ENCODE measurements around the gene RASA4B. TPM values are rescaled to one million over a fixed set of nuclear protein-coding genes. Genes with fewer than 3 reads are reported as not detected.
"Not testable (repeated sequence)": the region's sequence is repeated elsewhere in the genome, so short reads cannot be mapped to it uniquely, and the experiment has no call there.

Gene RASA4B
- 10 to 100 TPM; 26.0 to 31.3 TPM for total RNA-seq

DNA sequence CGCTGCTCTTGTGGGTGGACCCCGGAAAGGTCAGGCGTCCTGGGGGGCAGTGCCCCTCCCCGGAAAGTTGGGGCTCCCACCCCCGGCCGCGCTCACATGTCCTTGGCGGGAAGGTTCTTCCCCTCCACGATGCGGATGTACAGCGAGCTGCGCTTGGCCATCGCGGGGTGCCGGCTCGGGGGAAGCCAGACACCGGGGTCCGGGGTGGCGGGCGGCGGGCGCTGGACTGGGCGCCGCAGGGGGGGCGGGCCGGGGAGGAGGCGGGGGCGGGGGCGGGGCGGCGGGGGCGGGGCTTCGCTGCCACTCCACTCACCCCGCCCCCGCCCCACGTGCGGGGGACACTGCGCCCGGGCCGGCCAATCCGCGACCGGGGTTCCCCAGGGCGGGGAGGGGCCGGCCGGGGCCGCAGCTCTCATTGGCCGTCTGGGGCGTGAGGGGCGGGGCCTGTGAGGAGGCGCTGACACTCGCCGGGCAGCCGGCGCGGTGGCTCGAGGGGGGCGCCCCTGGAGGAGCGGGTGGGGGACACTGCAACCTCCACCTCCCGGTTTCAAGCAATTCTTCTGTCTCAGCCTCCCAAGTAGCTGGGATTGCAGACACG, at the start of gene RASA4B:
TSS of gene RASA4B (minus strand) at position 228 of the 598 bp plus-strand sequence. CDS start at position 161, 67 bp downstream.
- H3K36me3 Mint-ChIP-seq (ENCODE audit: low read depth); H3K27me3 Mint-ChIP-seq; CTCF ChIA-PET; DNase-seq; POLR2A ChIA-PET; intact Hi-C loops (cut with micrococcal nuclease); H3K4me1 Mint-ChIP-seq (ENCODE audit: low read depth); H3K27ac Mint-ChIP-seq; H3K9me3 Mint-ChIP-seq: not testable (repeated sequence)
- peak within 1 kb of the TSS; percentile 36 for H3K4me3 Mint-ChIP-seq
- peak; percentile 91 for ATAC-seq

DNA sequence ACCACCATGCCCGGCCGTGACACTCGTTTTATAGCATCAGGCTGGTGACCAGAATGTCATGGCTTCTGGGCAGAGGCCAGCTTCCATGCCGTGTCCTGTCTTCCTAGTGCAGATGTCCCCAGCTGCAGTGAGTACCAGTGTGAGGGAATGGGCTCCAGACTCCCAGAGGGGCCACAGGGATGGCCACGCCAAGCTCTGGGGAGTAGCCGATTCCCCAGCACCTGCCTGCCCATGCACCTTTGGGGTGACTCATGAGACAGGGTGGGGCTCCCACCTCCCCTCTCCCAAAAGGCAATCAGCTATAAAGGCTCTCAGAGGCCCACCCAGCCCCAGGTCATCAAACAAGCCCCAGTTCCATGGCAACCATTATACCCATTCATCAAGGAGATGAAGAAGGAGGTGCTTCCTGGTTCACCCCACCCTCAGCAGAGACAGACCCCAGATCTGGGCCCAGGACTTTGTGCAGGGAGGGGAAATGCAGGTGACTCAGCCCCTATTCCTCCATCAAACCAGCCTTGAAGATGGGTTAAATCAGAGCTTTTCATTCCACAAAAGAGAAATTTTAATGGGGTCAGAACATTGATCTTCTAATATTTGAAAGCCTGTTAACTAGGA, 33.3 kb upstream of the RASA4B start, which contains the start of gene SPDYE2:
TSS of gene SPDYE2 (plus strand) at position 419 of the 615 bp plus-strand sequence. CDS start 2,030 bp downstream, outside the sequence.
- DNase-seq; H3K9me3 Mint-ChIP-seq; H3K4me3 Mint-ChIP-seq; ATAC-seq; CTCF ChIA-PET; H3K36me3 Mint-ChIP-seq (ENCODE audit: low read depth); H3K27me3 Mint-ChIP-seq; H3K4me1 Mint-ChIP-seq (ENCODE audit: low read depth); intact Hi-C loops (cut with micrococcal nuclease); POLR2A ChIA-PET; H3K27ac Mint-ChIP-seq: not testable (repeated sequence)

DNA sequence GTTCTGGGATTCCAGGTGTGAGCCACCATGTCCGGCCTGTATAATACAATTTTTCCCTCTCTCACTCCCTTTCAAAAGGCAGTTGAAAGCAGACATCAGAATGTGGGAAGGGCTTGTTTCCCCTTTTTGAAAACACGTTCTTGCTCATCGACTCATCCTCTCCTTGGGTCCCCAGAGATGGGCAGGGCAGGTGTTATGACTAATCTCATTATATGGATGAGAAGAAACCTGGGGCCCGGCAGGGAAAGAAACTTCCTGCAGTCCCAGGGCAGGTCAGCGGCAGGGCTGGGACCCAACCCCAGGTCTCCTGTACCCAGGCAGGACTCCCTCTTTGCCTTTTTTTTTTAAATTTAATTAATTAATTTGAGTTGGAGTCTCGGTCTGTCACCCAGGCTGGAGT, 28.8 kb upstream of the RASA4B start:
- H3K27ac Mint-ChIP-seq; ATAC-seq; H3K27me3 Mint-ChIP-seq; DNase-seq; H3K36me3 Mint-ChIP-seq (ENCODE audit: low read depth); H3K9me3 Mint-ChIP-seq; POLR2A ChIA-PET; H3K4me3 Mint-ChIP-seq; intact Hi-C loops (cut with micrococcal nuclease); CTCF ChIA-PET; H3K4me1 Mint-ChIP-seq (ENCODE audit: low read depth): not testable (repeated sequence)

DNA sequence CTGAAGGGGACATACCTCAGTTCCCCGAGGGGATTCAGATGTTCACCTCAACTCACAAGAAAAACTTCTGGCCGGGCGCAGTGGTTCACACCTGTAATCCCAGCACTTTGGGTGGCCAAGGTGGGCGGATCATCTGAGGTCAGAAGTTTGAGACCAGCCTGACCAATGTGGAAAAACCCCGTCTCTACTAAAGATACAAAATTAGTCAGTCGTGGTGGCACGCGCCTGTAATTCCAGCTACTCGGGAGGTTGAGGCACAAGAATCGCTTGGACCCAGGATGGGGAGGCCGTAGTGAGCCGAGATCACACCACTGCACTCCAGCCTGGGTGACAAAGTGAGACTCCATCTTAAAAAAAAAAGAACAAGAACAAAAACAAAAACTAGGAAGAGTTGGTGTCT, 27.7 kb upstream of the RASA4B start:
- H3K4me1 Mint-ChIP-seq (ENCODE audit: low read depth); H3K27me3 Mint-ChIP-seq; DNase-seq; H3K9me3 Mint-ChIP-seq; CTCF ChIA-PET; H3K4me3 Mint-ChIP-seq; H3K27ac Mint-ChIP-seq; H3K36me3 Mint-ChIP-seq (ENCODE audit: low read depth); POLR2A ChIA-PET; ATAC-seq; intact Hi-C loops (cut with micrococcal nuclease): not testable (repeated sequence)

DNA sequence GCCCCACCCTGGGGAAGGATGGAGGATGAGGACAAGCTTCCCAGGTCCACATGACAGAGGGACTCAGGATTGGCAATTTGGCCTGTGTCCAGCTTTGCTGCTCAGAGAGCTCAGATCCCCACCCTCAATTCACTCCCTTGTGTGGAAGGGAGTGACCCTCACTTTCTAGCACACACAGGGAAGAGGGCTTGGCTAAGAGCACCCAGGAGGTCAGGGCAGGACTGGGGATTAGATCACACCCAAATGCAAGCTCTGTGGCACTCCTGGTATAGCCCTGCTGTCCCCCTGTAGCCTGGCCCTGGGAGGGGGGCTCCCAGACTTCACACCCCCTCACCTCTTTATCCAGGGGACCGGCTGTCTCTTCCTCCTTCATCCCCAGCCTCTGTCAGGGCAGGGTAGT, 26.8 kb upstream of the RASA4B start:
- DNase-seq; H3K9me3 Mint-ChIP-seq; H3K4me3 Mint-ChIP-seq; H3K4me1 Mint-ChIP-seq (ENCODE audit: low read depth); CTCF ChIA-PET; H3K27me3 Mint-ChIP-seq; ATAC-seq; H3K36me3 Mint-ChIP-seq (ENCODE audit: low read depth); intact Hi-C loops (cut with micrococcal nuclease); POLR2A ChIA-PET; H3K27ac Mint-ChIP-seq: not testable (repeated sequence)

DNA sequence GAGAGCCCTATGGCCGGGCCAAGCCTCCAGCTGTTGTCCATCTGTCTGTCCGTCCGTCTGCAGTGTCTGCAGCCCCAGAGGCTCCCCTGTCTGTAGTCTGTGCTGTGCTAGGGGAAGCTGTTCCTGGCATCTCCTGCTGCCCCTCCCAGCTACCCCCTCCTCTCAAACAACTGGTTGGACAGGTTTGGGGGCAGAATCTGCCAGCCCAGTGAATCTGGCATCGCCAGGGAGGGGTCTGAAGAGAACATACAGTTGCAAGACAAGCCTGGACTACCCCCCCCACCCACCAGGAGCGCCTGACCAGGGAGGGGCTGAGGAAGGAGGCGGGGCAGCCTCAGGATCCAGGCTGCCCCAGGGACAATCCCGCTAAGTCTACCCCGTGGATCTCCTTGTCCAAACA, 26.0 kb upstream of the RASA4B start, which contains the start of gene UPK3BL2:
TSS of gene UPK3BL2 (minus strand) at position 101 of the 400 bp plus-strand sequence. CDS start at position 41, 60 bp downstream.
- H3K9me3 Mint-ChIP-seq; H3K27me3 Mint-ChIP-seq; POLR2A ChIA-PET; H3K4me3 Mint-ChIP-seq; CTCF ChIA-PET; intact Hi-C loops (cut with micrococcal nuclease); H3K27ac Mint-ChIP-seq; H3K36me3 Mint-ChIP-seq (ENCODE audit: low read depth); ATAC-seq; DNase-seq; H3K4me1 Mint-ChIP-seq (ENCODE audit: low read depth): not testable (repeated sequence)

DNA sequence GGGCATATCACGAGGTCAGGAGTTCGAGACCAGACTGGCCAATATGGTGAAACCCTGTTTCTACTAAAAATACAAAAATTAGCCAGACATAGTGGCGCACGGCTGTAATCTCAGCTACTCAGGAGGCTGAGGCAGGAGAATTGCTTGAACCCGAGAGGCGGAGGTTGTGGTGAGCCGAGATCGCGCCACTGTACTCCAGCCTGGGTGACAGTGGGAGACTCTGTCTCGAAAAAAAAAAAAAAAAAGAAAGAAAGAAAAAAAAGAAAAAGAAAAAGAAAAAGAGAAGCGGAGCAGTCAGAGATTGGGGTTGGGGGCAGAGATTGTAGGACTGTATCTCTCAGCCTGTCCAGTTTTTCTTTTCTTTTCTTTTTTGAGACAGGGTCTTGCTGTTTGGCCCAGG, 25.2 kb upstream of the RASA4B start:
- H3K9me3 Mint-ChIP-seq; H3K27ac Mint-ChIP-seq; H3K4me3 Mint-ChIP-seq; CTCF ChIA-PET; ATAC-seq; H3K4me1 Mint-ChIP-seq (ENCODE audit: low read depth); H3K36me3 Mint-ChIP-seq (ENCODE audit: low read depth); H3K27me3 Mint-ChIP-seq; DNase-seq; POLR2A ChIA-PET; intact Hi-C loops (cut with micrococcal nuclease): not testable (repeated sequence)

DNA sequence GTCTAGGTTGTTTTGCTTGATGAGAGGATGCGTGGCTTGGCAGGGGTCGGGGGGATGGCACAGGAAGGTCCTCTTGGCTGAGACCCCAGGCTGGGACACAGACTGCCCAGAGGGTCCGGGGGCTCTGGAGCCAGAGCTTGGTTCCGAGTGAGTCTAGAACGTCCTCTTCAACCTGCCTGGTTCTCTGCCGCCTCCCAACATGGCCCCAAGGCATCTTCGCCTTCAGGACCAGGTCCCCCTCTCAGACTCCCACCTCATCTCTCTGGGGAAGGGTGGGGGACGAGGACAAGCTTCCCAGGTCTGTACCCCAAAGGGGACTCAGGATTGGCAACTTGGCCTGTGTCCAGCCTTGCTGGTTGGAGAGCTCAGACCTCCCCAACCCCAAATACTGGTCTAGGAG, 24.5 kb upstream of the RASA4B start:
- CTCF ChIA-PET; POLR2A ChIA-PET; H3K27ac Mint-ChIP-seq; intact Hi-C loops (cut with micrococcal nuclease); H3K4me3 Mint-ChIP-seq; H3K27me3 Mint-ChIP-seq; DNase-seq; H3K9me3 Mint-ChIP-seq; H3K36me3 Mint-ChIP-seq (ENCODE audit: low read depth); H3K4me1 Mint-ChIP-seq (ENCODE audit: low read depth); ATAC-seq: not testable (repeated sequence)

GRCh38 chr7:102540604-102541003, 23.0 kb upstream of the RASA4B start:
- POLR2A ChIA-PET; H3K4me3 Mint-ChIP-seq; intact Hi-C loops (cut with micrococcal nuclease); DNase-seq; H3K27me3 Mint-ChIP-seq; ATAC-seq; H3K36me3 Mint-ChIP-seq (ENCODE audit: low read depth); H3K9me3 Mint-ChIP-seq; H3K4me1 Mint-ChIP-seq (ENCODE audit: low read depth); CTCF ChIA-PET; H3K27ac Mint-ChIP-seq: not testable (repeated sequence)

GRCh38 chr7:102535062-102535615, 17.6 kb upstream of the RASA4B start:
- intact Hi-C loops (cut with micrococcal nuclease); H3K4me3 Mint-ChIP-seq; POLR2A ChIA-PET; H3K36me3 Mint-ChIP-seq (ENCODE audit: low read depth); DNase-seq; H3K4me1 Mint-ChIP-seq (ENCODE audit: low read depth); H3K27me3 Mint-ChIP-seq; H3K9me3 Mint-ChIP-seq; CTCF ChIA-PET; ATAC-seq; H3K27ac Mint-ChIP-seq: not testable (repeated sequence)

DNA sequence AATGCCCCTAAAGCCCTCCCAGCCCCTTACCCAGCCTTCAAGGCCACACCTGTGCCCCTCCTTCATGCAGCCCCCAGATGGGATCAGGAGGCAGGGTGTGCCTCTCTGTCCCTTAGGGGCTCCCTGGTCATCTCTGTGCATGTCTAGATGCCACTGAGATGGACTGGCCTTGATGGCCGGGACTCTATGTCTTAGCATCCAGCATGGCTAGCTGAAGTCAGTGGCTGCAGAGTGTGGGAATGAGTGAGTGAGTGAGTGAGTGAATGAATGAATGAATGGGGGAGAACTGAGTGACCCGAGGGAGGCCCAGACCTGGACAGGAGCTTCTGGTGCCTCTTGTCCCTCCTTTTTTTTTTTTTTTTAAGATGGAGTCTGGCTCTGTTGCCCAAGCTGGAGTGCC, 14.6 kb upstream of the RASA4B start:
- intact Hi-C loops (cut with micrococcal nuclease); H3K9me3 Mint-ChIP-seq; ATAC-seq; POLR2A ChIA-PET; DNase-seq; H3K27ac Mint-ChIP-seq; H3K4me3 Mint-ChIP-seq; CTCF ChIA-PET; H3K36me3 Mint-ChIP-seq (ENCODE audit: low read depth); H3K27me3 Mint-ChIP-seq; H3K4me1 Mint-ChIP-seq (ENCODE audit: low read depth): not testable (repeated sequence)

- H3K36me3 Mint-ChIP-seq (ENCODE audit: low read depth); H3K4me1 Mint-ChIP-seq (ENCODE audit: low read depth); ATAC-seq; H3K27ac Mint-ChIP-seq; intact Hi-C loops (cut with micrococcal nuclease); H3K9me3 Mint-ChIP-seq; H3K4me3 Mint-ChIP-seq; CTCF ChIA-PET; DNase-seq; H3K27me3 Mint-ChIP-seq; POLR2A ChIA-PET: not testable (repeated sequence)
Measured at GRCh38 chr7:102531583-102531982, 14.0 kb upstream of the RASA4B start.

All from activated CD8-positive, alpha-beta T cell treated with anti-CD3 and anti-CD28 coated beads for 36 hours (primary cell).